ENCODE measurements around the gene MIP.

MIP gene

GRCh38 chr12:56431288-56431687, 23.2 kb downstream of the MIP start:
- no peak for TF ChIP-seq ZFX (IDR thresholded peaks at IDR 0.05)
- TF ChIP-seq CTCF (conservative IDR thresholded peaks at IDR 0.05): no peak
- H3K27ac ChIP-seq: no peak overlapping the region

GRCh38 chr12:56425940-56426438, 28.5 kb downstream of the MIP start:
- H3K27ac ChIP-seq: no peak overlapping the region
- TF ChIP-seq ZFX (IDR thresholded peaks at IDR 0.05): no peak
- no peak for TF ChIP-seq CTCF (conservative IDR thresholded peaks at IDR 0.05)

GRCh38 chr12:56425193-56425592, 29.3 kb downstream of the MIP start:
- H3K27ac ChIP-seq: no peak overlapping the region
- TF ChIP-seq ZFX (IDR thresholded peaks at IDR 0.05) (no peak), CTCF (conservative IDR thresholded peaks at IDR 0.05) (no peak)

GRCh38 chr12:56420411-56420810, 34.0 kb downstream of the MIP start:
- no peak overlapping the region for H3K27ac ChIP-seq
- TF ChIP-seq ZFX (IDR thresholded peaks at IDR 0.05) (no peak), CTCF (conservative IDR thresholded peaks at IDR 0.05) (no peak)

GRCh38 chr12:56417739-56418138, 36.7 kb downstream of the MIP start:
- no peak for TF ChIP-seq ZFX (IDR thresholded peaks at IDR 0.05)
- TF ChIP-seq CTCF (conservative IDR thresholded peaks at IDR 0.05): no peak
- H3K27ac ChIP-seq: no peak overlapping the region

GRCh38 chr12:56414401-56414800, 40.1 kb downstream of the MIP start:
- TF ChIP-seq CTCF (conservative IDR thresholded peaks at IDR 0.05): no peak
- TF ChIP-seq ZFX (IDR thresholded peaks at IDR 0.05): no peak
- no peak overlapping the region for H3K27ac ChIP-seq

- TF ChIP-seq ZFX (IDR thresholded peaks at IDR 0.05): no peak
- no peak for TF ChIP-seq CTCF (conservative IDR thresholded peaks at IDR 0.05)
- H3K27ac ChIP-seq: no peak overlapping the region
These were observed 41.1 kb downstream of the MIP start for GRCh38 chr12:56413392-56413791.
